IPS DF 6.9 (cell line): ENCODE measurements around the gene SLIT3.
"Not testable (repeated sequence)": the region's sequence is repeated elsewhere in the genome, so short reads cannot be mapped to it uniquely, and the experiment has no call there.

Experiments
- DNase-seq: peaks from one replicate; pipeline ENCODE4 v3.0.0-alpha.2; 2013; ENCODE audit warnings: low read depth, low spot score
- H3K27ac ChIP-seq: one replicate; pipeline ENCODE4 v1.5.1; 2013; ENCODE audit warnings: low read length, control low read depth
- H3K27me3 ChIP-seq: 2 replicates; pipeline ENCODE4 v1.6.1; 2013; ENCODE audit warnings: mild to moderate bottlenecking, low read length; ENCODE audit not compliant: control insufficient read depth, insufficient read depth
- H3K36me3 ChIP-seq: 2 replicates; pipeline ENCODE4 v1.6.1; 2013; ENCODE audit warnings: low read length; ENCODE audit not compliant: control insufficient read depth, insufficient read depth
- H3K4me1 ChIP-seq: 2 replicates; pipeline ENCODE4 v1.6.1; 2013; ENCODE audit warnings: low read length; ENCODE audit not compliant: control insufficient read depth, insufficient read depth
- H3K4me3 ChIP-seq: 2 replicates; pipeline ENCODE4 v1.5.1; 2013; ENCODE audit warnings: mild to moderate bottlenecking, low read length
- H3K9me3 ChIP-seq: 2 replicates; pipeline ENCODE4 v1.6.1; 2013; ENCODE audit warnings: low read length, inconsistent platforms; ENCODE audit not compliant: control insufficient read depth, insufficient read depth
- WGBS: extraction: QIAGEN DNeasy Blood & Tissue Kit; methylation state at CpG from one replicate; pipeline ENCODE4 v1.1.7; 2013; ENCODE audit warnings: mixed read lengths, missing lambda C conversion rate; ENCODE audit not compliant: insufficient read length, insufficient coverage; 5-methylcytosine and 5-hydroxymethylcytosine counted together

Gene SLIT3

DNA sequence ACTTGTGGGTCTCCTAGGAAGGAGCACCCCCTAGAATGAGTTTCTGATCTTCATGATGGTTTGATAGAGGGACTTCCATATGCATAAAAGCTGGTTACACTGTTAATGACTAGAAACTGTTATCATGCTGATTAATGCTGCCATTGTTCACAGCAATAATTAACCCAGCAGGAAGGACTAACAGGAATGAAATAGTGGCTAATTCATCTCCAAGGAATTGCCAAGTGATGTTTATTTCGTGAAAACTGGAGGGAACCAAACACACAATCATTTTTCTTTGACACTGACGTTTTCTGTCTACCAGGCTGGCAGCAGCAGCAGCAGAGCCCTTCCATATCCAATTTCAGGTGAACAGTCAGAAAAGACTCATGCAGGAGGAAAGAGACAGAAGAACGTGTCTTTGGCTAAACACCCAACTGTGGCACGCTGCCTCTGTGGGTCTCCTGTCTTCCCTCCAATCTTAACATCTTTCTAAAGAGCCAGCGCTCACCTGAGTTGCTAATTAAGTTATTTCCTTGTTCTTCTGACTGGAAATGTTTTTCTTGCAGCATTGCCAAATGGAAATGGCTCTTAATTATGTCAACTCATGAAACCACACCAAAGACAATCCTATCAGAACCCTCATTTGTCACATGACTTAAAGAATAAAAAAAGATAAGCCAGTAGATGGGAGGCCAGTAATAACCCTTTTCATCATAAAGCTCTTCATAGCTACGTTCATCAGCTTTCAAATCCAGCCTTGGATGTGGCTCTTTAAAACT lies 181.5 kb downstream of the SLIT3 start:
- no peaks in the 10 kb centered on the region for H3K36me3 ChIP-seq
- H3K4me1 ChIP-seq = no peaks in the 10 kb centered on the region
- no peaks in the 10 kb centered on the region for H3K9me3 ChIP-seq
- no peak for DNase-seq
- H3K4me3 ChIP-seq = no peak overlapping the region
- no peaks in the 10 kb centered on the region for H3K27me3 ChIP-seq
- no peak overlapping the region for H3K27ac ChIP-seq
- whole genome bisulfite sequencing = no CpG with 5 or more reads among the region's 6 CpGs

DNA sequence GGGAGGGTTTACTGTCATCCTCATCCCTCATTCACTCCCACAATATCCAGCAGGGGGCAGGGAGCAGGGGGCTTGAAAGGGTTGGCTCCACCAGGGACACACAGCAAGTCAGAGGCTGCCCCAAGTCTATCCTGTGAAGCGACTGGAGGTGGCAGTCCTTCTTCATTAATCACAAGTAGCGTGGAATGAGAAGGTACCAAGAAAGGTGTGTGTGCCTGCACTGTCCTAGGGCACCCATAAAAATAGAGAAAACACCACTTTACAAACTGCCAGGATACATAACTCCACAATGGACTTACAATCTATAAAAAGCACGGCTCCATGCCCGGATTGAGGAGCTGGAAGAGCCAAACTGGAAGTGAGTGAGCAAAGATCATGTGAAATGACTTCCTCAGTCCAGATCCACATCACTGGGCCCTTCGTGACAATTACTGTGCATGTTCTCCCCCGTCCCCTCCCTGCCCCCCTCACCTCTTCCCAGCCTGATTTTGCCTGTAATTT lies 183.9 kb downstream of the SLIT3 start:
- no CpG with 5 or more reads among the region's 6 CpGs for WGBS
- Histone ChIP-seq H3K4me1 (no peaks in the 10 kb centered on the region), H3K36me3 (no peaks in the 10 kb centered on the region), H3K27me3 (no peaks in the 10 kb centered on the region), H3K4me3 (no peak overlapping the region), H3K9me3 (no peaks in the 10 kb centered on the region), H3K27ac (no peak overlapping the region)
- peak; percentile 27 for DNase-seq

DNA sequence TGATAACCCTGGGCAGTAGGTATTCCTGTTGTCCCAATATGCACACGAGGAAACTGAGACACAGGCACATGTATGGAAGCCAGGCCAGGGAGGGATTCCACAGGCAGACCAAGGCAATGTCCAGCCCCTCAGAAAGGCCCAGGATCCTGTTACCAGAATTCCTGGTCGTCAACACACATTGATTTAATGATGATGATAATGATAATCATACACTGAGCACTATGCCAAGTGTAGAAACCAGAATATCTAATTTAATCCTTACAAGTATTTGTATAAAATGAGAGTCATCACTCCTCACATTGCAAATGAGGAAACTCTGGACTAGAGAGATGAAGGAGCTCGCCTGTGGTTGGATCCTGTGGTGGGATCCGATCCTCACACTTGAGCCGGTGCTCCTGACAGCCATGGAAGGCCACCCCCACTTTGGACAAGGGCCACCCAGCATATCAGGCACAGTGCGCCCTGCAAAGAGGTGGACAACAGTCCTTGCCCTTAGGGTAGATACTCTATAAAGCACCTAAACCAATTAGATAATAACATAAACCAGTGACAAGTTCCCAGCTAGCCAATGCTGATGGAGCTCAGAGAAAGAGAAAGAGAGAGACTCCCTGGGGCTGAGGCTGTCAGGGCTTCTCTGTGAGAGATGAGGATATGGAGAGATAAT lies 185.3 kb downstream of the SLIT3 start:
- no peaks in the 10 kb centered on the region for H3K36me3 ChIP-seq

DNA sequence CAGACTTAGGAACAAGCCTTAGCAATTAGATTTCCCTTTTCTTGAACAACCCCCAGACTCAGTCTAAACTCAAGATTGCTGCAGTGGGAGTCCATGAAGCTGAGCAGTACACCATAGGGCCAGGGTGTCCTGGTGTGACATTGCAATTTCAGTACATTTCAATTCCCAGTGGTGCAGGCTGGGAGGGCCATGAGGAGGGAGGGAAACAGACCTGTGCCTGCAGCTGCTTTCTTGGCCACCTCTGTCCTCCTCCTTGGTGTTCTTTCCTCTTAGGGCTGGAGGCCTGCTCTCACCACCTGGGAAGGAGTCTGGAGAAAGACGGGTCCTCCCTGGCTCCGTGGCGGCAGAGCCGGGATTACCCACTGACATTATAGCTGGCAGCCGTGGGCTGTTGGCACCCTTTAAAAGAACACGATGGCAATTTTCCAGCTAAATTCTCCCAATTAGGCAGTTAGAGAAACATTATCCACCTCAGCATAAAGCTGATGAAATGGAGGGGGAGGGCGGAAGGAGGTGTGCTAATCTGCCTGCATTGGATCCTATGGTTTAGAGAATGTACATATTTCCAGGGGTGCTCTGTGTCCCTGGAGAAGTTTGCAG lies 186.4 kb downstream of the SLIT3 start:
- no peaks in the 10 kb centered on the region for H3K36me3 ChIP-seq
- no peak for DNase-seq
- WGBS = no CpG with 5 or more reads among the region's 7 CpGs
- no peak overlapping the region for H3K27ac ChIP-seq
- no peaks in the 10 kb centered on the region for H3K27me3 ChIP-seq
- H3K4me3 ChIP-seq = no peak overlapping the region
- H3K4me1 ChIP-seq = no peaks in the 10 kb centered on the region
- no peaks in the 10 kb centered on the region for H3K9me3 ChIP-seq

More for the DNA sequence above, 185.3 kb downstream of the SLIT3 start:
- no peak overlapping the region for H3K27ac ChIP-seq
- no peak overlapping the region for H3K4me3 ChIP-seq
- no CpG with 5 or more reads among the region's 6 CpGs for WGBS
- H3K4me1 ChIP-seq = no peaks in the 10 kb centered on the region
- no peak for DNase-seq
- no peaks in the 10 kb centered on the region for H3K27me3 ChIP-seq
- H3K9me3 ChIP-seq = no peaks in the 10 kb centered on the region

DNA sequence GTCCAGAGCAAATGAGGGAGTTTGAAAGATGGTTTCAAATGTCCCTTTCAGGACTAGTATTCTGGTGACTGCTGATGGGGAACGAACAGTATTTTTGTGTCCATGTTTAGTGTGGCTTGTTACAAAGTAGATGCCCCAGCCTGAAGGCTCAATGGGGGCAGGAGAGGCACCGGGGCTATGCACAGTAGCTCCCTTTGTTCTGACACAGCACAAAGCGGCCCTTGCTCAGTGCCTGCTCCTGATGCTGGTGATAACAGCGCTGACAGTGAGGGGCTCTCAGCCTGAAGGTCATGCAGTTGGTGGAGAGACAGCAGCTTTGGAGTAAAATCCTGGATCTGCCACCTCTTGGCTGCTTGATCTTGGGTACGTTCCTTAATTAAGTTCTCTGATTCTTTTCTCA lies 188.9 kb downstream of the SLIT3 start:
- no peaks in the 10 kb centered on the region for H3K27me3 ChIP-seq
- H3K4me3 ChIP-seq = no peak overlapping the region
- H3K27ac ChIP-seq = no peak overlapping the region
- no peak for DNase-seq
- no CpG with 5 or more reads among the region's 5 CpGs for WGBS
- H3K4me1 ChIP-seq = no peaks in the 10 kb centered on the region
- no peaks in the 10 kb centered on the region for H3K9me3 ChIP-seq
- no peaks in the 10 kb centered on the region for H3K36me3 ChIP-seq

DNA sequence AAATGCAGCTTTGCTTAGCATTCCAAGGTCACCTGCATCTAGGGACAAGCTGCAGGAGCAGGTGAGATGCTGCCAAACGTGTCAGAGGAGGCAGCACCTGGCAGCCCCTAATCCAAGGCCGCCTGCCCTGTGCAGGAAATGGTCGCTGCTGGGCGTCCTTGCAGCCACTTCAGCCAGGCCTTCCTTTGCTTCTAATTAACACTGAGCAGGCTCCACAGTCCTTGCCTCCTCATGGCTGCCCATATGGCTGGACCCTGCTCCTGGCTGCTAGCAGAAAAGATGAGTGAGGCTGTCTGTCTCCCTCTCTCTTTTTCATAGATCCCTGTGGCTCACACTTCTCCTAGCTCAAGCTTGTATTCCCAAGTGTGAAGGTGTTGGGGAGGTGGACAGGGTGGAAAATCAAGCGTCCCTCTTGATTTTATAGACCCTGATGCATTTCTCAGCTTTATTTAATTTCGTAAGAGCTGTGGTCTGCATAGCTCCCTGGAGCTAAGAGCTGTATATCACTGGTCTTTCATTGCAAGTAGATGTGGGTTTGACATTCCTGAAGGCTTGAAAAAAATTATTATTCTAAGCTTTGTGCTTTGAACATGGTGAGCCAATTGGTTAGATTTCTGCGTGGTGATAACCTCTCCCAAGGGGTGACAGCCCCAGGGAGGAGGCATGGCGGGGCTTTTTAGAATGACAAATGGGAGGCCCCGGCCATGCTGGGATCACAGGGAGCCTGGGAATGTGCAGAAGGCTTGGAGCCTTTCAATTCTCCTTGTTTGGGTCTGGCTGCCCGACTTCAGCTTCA lies 193.8 kb downstream of the SLIT3 start:
- Histone ChIP-seq H3K4me1 (no peaks in the 10 kb centered on the region), H3K4me3 (no peak overlapping the region), H3K9me3 (no peaks in the 10 kb centered on the region), H3K27ac (no peak overlapping the region), H3K27me3 (no peaks in the 10 kb centered on the region), H3K36me3 (no peaks in the 10 kb centered on the region)
- DNase-seq = no peak
- WGBS = no CpG with 5 or more reads among the region's 10 CpGs

DNA sequence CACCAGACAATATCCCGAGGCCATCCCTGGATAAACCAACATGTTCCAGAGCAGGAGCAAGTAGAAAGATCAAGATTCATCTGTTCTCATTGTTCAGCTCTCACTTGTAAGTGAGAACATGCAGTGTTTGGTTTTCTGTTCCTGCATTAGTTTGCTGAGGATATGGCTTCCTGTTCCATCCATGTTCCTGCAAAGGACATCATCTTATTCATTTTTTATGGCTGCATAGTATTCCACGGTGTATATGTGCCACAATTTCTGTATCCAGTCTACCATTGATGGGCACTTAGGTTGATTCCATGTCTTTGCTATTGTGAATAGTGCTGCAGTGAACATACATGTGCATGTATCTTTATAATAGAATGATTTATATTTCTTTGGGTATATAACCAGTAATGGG lies 195.4 kb downstream of the SLIT3 start:
- H3K36me3 ChIP-seq, H3K4me1 ChIP-seq, H3K27me3 ChIP-seq, DNase-seq, H3K27ac ChIP-seq, H3K9me3 ChIP-seq, H3K4me3 ChIP-seq: not testable (repeated sequence)
- WGBS = no CpG with 5 or more reads among the region's 2 CpGs

DNA sequence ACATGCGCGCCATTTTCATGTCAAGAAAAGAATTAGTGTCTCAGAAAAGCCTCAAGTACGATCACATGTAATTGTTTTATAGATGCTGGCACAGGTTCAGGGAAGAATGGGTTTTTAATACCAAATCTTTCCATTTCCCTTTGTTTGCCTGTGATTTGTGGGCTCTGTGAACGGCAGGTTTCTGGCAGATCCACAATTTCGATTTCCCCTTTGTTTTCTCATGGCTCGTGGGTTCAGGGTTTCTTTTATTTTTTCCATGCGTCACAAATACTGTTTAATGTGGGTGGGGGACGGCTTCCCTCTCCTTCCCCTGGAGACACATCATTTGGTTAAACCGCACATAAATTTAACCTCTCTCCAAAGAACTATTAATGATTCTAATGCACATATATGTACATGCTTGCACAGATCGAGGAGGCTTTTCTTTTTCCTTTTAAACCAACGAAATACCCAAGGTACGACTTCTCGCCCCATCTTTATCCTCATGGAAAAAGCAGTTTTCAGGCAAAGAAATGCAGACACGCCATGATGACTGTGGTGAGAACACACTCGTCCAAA lies 195.9 kb downstream of the SLIT3 start:
- Histone ChIP-seq H3K27ac (no peak overlapping the region), H3K27me3 (no peaks in the 10 kb centered on the region), H3K36me3 (no peaks in the 10 kb centered on the region), H3K4me1 (peaks cover 3% of the 10 kb centered on the region; the same call in 1 of the 2 replicates), H3K4me3 (no peak overlapping the region), H3K9me3 (no peaks in the 10 kb centered on the region)
- no peak for DNase-seq
- WGBS = no CpG with 5 or more reads among the region's 15 CpGs

DNA sequence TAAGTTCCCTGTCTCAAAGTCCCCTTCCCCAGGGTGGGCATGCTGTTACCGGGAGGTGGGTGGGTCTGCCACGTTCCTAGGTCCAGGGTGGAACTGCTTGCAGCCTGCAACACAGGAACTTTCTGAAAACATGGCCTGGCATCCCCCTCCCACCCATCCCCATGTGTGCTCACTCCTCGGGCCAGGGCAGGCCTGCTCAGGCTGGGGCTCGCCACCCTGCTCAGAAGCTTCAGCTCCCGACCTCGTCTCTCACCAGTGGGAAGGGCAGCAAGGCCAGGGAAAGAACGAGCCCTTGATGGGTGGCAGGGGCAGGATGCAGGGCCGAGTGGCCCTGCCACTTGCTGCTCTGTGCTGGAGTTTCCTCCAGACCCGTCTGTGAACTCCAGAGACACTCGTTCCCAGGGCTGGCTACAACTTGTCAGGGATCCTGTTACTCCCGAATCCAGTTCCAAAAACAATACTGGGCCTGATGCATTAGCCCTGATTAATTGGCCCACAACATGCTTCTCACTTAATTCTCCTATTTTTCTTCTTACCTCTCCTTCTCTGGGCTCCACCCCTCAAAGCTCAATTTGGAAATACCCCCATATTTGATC lies 197.3 kb downstream of the SLIT3 start:
- WGBS = no CpG with 5 or more reads among the region's 11 CpGs
- H3K4me3 ChIP-seq = no peak overlapping the region
- DNase-seq = no peak
- H3K36me3 ChIP-seq = no peaks in the 10 kb centered on the region
- H3K27ac ChIP-seq = no peak overlapping the region
- peaks cover 3% of the 10 kb centered on the region; the same call in 1 of the 2 replicates for H3K4me1 ChIP-seq
- no peaks in the 10 kb centered on the region for H3K9me3 ChIP-seq
- no peaks in the 10 kb centered on the region for H3K27me3 ChIP-seq
